Thoracic aorta (tissue), 2 donors: ENCODE data around the gene FHIT. TPM values are rescaled to one million over a fixed set of nuclear protein-coding genes. Genes with fewer than 3 reads are reported as not detected.

Source experiments
- ATAC-seq: fragments of 150-250 bp; one replicate; pipeline ENCODE4 v1.8.0; 2017; ENCODE audit warnings: low read depth; ENCODE audit not compliant: insufficient number of reproducible peaks, low FRiP score
- DNase-seq: peaks from one replicate; pipeline ENCODE4 v3.0.0-alpha.2; 2020; ENCODE audit warnings: low spot score
- H3K27ac ChIP-seq, 2 donors: fragments of 200-600 bp; sonication (generic); 1 replicate in 1 of 2; 2 replicates in 1 of 2; pipeline ENCODE4 v1.5.1; 2016; ENCODE audit warnings: mild to moderate bottlenecking in 2 of 2, moderate library complexity in 2 of 2
- H3K27me3 ChIP-seq: fragments of 200-600 bp; sonication (generic); replicated peaks from 2 replicates; pipeline ENCODE4 v1.6.0; 2016; ENCODE audit warnings: mild to moderate bottlenecking; ENCODE audit not compliant: insufficient read depth
- H3K36me3 ChIP-seq: fragments of 200-600 bp; sonication (generic); one replicate; pipeline ENCODE4 v1.5.1; 2016
- H3K4me1 ChIP-seq, 2 donors: fragments of 200-600 bp; sonication (generic); 1 replicate in 1 of 2; 2 replicates in 1 of 2; pipeline versions ENCODE4 v1.5.1 to v1.6.0; 2016; ENCODE audit warnings: low read depth in 2 of 2, mild to moderate bottlenecking in 1 of 2; ENCODE audit not compliant: control insufficient read depth in 1 of 2
- H3K4me3 ChIP-seq: fragments of 200-600 bp; sonication (generic); 2 replicates; pipeline ENCODE4 v1.5.1; 2016; ENCODE audit warnings: mild to moderate bottlenecking
- H3K9me3 ChIP-seq: fragments of 200-600 bp; sonication (generic); 2 replicates; pipeline ENCODE4 v1.5.1; 2016
- total RNA-seq, 2 donors: library from RNA; depleted of rRNA; stranded (reverse); fragments of >200 nt; gene quantifications; one replicate each; pipeline versions ENCODE4 v1.1.0 to v1.2.3, GENCODE V29; 2016
- TF ChIP-seq, protein P1 (sequence below): fragments of 200-600 bp; sonication (generic); IDR thresholded peaks from one replicate; pipeline ENCODE4 v1.5.1; 2019; ENCODE audit warnings: antibody characterized with exemption

Gene FHIT
- total RNA-seq, 2 donors from 2014 or later = 2.0 to 2.3 TPM

DNA sequence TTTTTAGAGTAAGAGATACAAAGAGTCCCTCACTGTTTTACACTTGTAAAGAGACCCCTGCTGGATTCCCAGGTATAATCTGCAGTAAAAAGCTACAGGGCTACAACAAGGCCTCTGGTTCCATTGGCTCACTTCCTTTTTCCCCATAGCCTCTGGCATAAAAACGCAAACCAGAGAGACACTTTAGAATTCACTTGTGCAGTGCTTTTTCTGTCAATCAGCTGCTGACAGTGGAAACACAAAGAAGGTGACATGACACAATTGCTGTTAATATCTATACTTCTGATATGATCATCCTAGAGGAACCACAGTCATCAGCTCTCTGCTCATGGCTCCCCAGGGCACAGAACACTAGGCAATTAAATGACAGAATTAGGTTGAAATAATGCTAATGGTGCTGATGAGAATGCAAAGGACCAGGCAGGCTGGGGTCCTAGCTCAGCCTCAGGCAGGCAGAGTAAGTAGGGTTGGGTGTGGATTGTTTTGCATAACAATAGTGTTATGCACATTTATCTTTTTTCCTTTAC lies 1533.5 kb downstream of the FHIT start:
- Histone ChIP-seq H3K9me3 (no peaks in the 10 kb centered on the region), H3K4me1 (no peaks in the 10 kb centered on the region), H3K27me3 (no peaks in the 10 kb centered on the region), H3K4me3 (no peak overlapping the region), H3K27ac (no peak overlapping the region), H3K36me3 (no peaks in the 10 kb centered on the region)
- no peak for DNase-seq
- TF ChIP-seq, protein P1, sequence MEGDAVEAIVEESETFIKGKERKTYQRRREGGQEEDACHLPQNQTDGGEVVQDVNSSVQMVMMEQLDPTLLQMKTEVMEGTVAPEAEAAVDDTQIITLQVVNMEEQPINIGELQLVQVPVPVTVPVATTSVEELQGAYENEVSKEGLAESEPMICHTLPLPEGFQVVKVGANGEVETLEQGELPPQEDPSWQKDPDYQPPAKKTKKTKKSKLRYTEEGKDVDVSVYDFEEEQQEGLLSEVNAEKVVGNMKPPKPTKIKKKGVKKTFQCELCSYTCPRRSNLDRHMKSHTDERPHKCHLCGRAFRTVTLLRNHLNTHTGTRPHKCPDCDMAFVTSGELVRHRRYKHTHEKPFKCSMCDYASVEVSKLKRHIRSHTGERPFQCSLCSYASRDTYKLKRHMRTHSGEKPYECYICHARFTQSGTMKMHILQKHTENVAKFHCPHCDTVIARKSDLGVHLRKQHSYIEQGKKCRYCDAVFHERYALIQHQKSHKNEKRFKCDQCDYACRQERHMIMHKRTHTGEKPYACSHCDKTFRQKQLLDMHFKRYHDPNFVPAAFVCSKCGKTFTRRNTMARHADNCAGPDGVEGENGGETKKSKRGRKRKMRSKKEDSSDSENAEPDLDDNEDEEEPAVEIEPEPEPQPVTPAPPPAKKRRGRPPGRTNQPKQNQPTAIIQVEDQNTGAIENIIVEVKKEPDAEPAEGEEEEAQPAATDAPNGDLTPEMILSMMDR = no peak
- no peak for ATAC-seq

DNA sequence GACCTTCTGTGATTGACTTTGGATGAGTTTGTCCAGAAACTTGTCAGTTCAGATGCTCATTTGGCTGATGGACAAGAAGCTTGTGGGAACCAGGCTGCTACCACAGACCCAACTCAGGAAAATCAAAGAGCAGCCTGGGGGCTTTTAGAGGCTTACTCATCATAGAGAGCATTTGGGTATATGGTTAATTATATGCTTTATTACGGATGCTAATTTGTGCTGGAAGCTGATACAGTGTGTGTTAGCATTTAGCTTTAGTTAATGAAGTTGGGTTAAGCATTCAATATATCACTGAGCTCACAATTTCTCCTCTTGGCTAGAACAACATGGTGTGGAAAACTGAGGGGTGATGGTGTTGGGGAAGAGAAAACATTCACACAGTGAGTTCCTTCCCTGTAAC lies 1537.2 kb downstream of the FHIT start:
- no peaks in the 10 kb centered on the region for H3K27me3 ChIP-seq
- ATAC-seq (no peak), DNase-seq (no peak)
- H3K4me3 ChIP-seq = no peak overlapping the region
- H3K9me3 ChIP-seq = no peaks in the 10 kb centered on the region
- H3K27ac ChIP-seq = no peak overlapping the region
- H3K4me1 ChIP-seq = no peaks in the 10 kb centered on the region
- TF ChIP-seq, protein P1 = no peak
- H3K36me3 ChIP-seq = no peaks in the 10 kb centered on the region

DNA sequence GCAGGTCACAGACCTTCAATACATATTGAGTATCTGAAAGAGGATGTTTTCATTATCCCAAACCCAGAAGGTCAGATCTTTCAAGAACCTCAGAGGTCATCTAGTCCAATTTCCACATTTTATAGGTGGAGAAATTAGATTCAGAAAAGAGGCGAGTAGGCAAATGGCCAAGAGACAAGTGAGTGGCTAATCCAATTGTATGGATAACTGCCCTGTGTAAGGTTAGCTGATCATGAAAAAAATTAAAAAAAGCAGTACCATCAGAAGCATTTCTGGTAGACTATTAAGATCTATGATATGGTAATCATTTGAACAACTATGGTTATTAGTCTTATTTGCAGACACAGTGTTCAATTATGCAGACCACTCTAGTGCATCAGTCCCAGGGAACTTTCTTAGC lies 1540.7 kb downstream of the FHIT start:
- Histone ChIP-seq H3K4me3 (no peak overlapping the region), H3K4me1 (no peaks in the 10 kb centered on the region), H3K9me3 (no peaks in the 10 kb centered on the region), H3K36me3 (no peaks in the 10 kb centered on the region), H3K27me3 (no peaks in the 10 kb centered on the region), H3K27ac (no peak overlapping the region)
- no peak for DNase-seq
- no peak for ATAC-seq
- TF ChIP-seq, protein P1 = no peak

DNA sequence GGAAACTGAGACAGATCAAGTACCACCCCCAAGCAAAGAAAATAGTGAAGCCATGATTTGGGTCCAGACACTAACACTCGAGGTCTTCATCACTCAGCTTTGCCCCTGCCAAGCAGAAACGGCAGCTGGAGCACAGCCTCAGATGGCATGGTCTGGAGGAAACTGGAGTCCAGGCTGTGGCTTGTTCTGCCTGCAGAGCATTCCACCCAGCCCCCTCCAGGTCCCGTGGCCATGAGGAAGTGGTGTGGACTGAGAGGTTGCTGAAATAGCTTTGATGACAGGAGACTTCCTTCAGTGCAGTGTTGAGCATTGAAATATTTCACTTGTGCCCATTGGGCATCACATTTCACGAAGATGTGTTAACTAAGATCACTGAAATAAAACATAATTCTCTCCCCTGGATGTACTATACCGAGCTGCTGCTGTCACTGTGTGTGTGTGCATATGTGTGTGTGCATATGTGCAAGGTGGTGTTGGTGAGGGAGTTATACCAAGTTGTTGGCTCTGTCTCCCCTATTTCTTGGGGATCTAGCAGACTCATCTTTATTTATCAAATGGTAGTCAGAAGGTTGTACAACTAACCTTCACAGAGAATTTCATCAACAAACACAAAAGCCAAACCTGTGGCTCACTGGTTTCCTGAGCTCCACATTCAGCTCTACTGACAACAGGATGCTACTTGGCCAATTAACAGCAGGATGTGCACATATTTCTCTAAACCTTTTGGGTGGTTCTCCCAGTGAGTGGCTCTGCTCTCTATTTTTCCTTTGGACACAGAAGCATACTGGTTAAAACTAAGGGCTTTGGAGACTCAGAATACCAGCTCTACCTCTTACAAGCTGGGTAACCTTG lies 1541.3 kb downstream of the FHIT start:
- no peaks in the 10 kb centered on the region for H3K4me1 ChIP-seq
- H3K27ac ChIP-seq = no peak overlapping the region
- DNase-seq (no peak), ATAC-seq (no peak)
- TF ChIP-seq, protein P1 = no peak
- no peaks in the 10 kb centered on the region for H3K9me3 ChIP-seq
- no peak overlapping the region for H3K4me3 ChIP-seq
- no peaks in the 10 kb centered on the region for H3K27me3 ChIP-seq
- no peaks in the 10 kb centered on the region for H3K36me3 ChIP-seq

DNA sequence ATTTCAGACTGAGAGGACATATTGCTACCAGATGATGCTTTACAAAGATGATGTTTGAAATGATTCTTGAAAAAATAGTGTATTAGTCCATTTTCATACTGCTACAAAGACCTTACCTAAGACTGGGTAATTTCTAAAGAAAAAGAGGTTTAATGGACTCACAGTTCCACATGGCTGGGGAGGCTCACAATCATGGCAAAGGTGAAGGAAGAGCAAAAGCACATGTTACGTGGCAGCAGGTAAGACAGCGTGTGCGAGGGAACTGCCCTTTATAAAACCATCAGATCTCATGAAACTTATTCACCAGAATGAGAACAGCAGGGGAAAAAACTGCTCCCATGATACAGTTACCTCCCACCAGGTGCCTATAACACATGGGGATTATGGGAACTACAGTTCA lies 1543.0 kb downstream of the FHIT start:
- H3K36me3 ChIP-seq = no peaks in the 10 kb centered on the region

More for the DNA sequence above, 1543.0 kb downstream of the FHIT start:
- TF ChIP-seq, protein P1 = no peak
- Histone ChIP-seq H3K9me3 (no peaks in the 10 kb centered on the region), H3K4me1 (no peaks in the 10 kb centered on the region), H3K4me3 (no peak overlapping the region), H3K27ac (no peak overlapping the region), H3K27me3 (no peaks in the 10 kb centered on the region)
- DNase-seq (no peak), ATAC-seq (no peak)
